Activated T-cell treated with anti-CD3 and anti-CD28 coated beads, Interleukin-2, amount 50 U/mL, for 4 hours (primary cell): ENCODE measurements around the gene PPP1R12C. TPM values are rescaled to one million over a fixed set of nuclear protein-coding genes. Genes with fewer than 3 reads are reported as not detected.

Experiments used
- ATAC-seq, 2 donors: fragments of 200-7000 bp; cut with Tn5 transposase; one replicate each; pipeline ENCODE4 v1.10.0; 2021
- DNase-seq: peaks from one replicate; pipeline ENCODE4 v3.0.0-alpha.2; 2020
- H3K27me3 Mint-ChIP-seq: one replicate; pipeline ENCODE4 v1.8.0; 2021; ENCODE audit warnings: low read depth, mixed read lengths
- H3K36me3 Mint-ChIP-seq: one replicate; pipeline ENCODE4 v1.8.0; 2022; ENCODE audit warnings: mixed read lengths; ENCODE audit not compliant: insufficient read depth
- H3K4me1 Mint-ChIP-seq: one replicate; pipeline ENCODE4 v1.8.0; 2021; ENCODE audit warnings: low read depth, mixed read lengths
- H3K4me3 Mint-ChIP-seq: one replicate; pipeline ENCODE4 v1.8.0; 2021; ENCODE audit warnings: mild to moderate bottlenecking, moderate library complexity, mixed read lengths
- H3K9me3 Mint-ChIP-seq: one replicate; pipeline ENCODE4 v1.8.0; 2021; ENCODE audit warnings: mixed read lengths
- total RNA-seq, 3 donors: library from RNA; stranded (reverse); gene quantifications; one replicate each; pipeline ENCODE4 v1.2.1, GENCODE V29; 2021

Gene PPP1R12C
- total RNA-seq, 3 donors from 2014 or later = 95.6 to 105 (median 104) TPM

GRCh38 chr19:55132453-55133129, 15.2 kb upstream of the PPP1R12C start:
- peaks cover 55% of the 10 kb centered on the region for H3K27me3 Mint-ChIP-seq
- H3K4me1 Mint-ChIP-seq = no peaks in the 10 kb centered on the region
- H3K9me3 Mint-ChIP-seq = no peaks in the 10 kb centered on the region
- no peak for ATAC-seq
- DNase-seq = no peak
- no peak overlapping the region for H3K4me3 Mint-ChIP-seq
- no peaks in the 10 kb centered on the region for H3K36me3 Mint-ChIP-seq

GRCh38 chr19:55131421-55131820, 14.0 kb upstream of the PPP1R12C start:
- Mint-ChIP-seq H3K4me1 (no peaks in the 10 kb centered on the region), H3K27me3 (peaks cover 57% of the 10 kb centered on the region), H3K36me3 (no peaks in the 10 kb centered on the region), H3K4me3 (no peak overlapping the region), H3K9me3 (no peaks in the 10 kb centered on the region)
- no peak for ATAC-seq
- DNase-seq = no peak

- DNase-seq (no peak), ATAC-seq (no peak)
- H3K4me1 Mint-ChIP-seq = peaks cover 29% of the 10 kb centered on the region
- H3K4me3 Mint-ChIP-seq = peak overlapping the region; percentile 96
- peaks cover 14% of the 10 kb centered on the region for H3K27me3 Mint-ChIP-seq
- H3K36me3 Mint-ChIP-seq = no peaks in the 10 kb centered on the region
- no peaks in the 10 kb centered on the region for H3K9me3 Mint-ChIP-seq
Observed at GRCh38 chr19:55119053-55119452, 1.6 kb upstream of the PPP1R12C start.

GRCh38 chr19:55118401-55118991, 1.1 kb upstream of the PPP1R12C start:
- DNase-seq = no peak
- Mint-ChIP-seq H3K36me3 (no peaks in the 10 kb centered on the region), H3K4me1 (peaks cover 29% of the 10 kb centered on the region), H3K4me3 (peak overlapping the region; percentile 96), H3K27me3 (peaks cover 9% of the 10 kb centered on the region), H3K9me3 (no peaks in the 10 kb centered on the region)
- no peak for ATAC-seq

- Mint-ChIP-seq H3K4me3 (peak overlapping the region; percentile 96), H3K9me3 (no peaks in the 10 kb centered on the region), H3K36me3 (no peaks in the 10 kb centered on the region), H3K27me3 (peaks cover 3% of the 10 kb centered on the region), H3K4me1 (peaks cover 29% of the 10 kb centered on the region)
- DNase-seq (peak; percentile 97), ATAC-seq (peak; percentile 96)
Observed at GRCh38 chr19:55117663-55118391, 390 bp upstream of the PPP1R12C start.

- peak; percentile 36 for DNase-seq
- Mint-ChIP-seq H3K36me3 (no peaks in the 10 kb centered on the region), H3K4me1 (peaks cover 29% of the 10 kb centered on the region), H3K27me3 (peaks cover under 1% of the 10 kb centered on the region), H3K4me3 (peak overlapping the region; percentile 96), H3K9me3 (no peaks in the 10 kb centered on the region)
- ATAC-seq = peak; percentile 36 to 44
Observed at GRCh38 chr19:55116232-55116858, 1.1 kb downstream of the PPP1R12C start.

GRCh38 chr19:55115446-55116065, 1.9 kb downstream of the PPP1R12C start:
- H3K27me3 Mint-ChIP-seq = no peaks in the 10 kb centered on the region

GRCh38 chr19:55114566-55115145, 2.8 kb downstream of the PPP1R12C start:
- no peak for DNase-seq
- Mint-ChIP-seq H3K4me3 (peak overlapping the region; percentile 96), H3K9me3 (no peaks in the 10 kb centered on the region), H3K27me3 (no peaks in the 10 kb centered on the region), H3K36me3 (no peaks in the 10 kb centered on the region), H3K4me1 (peaks cover 29% of the 10 kb centered on the region)
- ATAC-seq = no peak

More at GRCh38 chr19:55115446-55116065, 1.9 kb downstream of the PPP1R12C start:
- DNase-seq (no peak), ATAC-seq (no peak)
- peaks cover 29% of the 10 kb centered on the region for H3K4me1 Mint-ChIP-seq
- no peaks in the 10 kb centered on the region for H3K9me3 Mint-ChIP-seq
- H3K36me3 Mint-ChIP-seq = no peaks in the 10 kb centered on the region
- H3K4me3 Mint-ChIP-seq = peak overlapping the region; percentile 96

GRCh38 chr19:55113570-55114039, 3.8 kb downstream of the PPP1R12C start:
- DNase-seq = no peak
- peaks cover 23% of the 10 kb centered on the region for H3K4me1 Mint-ChIP-seq
- no peaks in the 10 kb centered on the region for H3K36me3 Mint-ChIP-seq
- H3K9me3 Mint-ChIP-seq = no peaks in the 10 kb centered on the region
- ATAC-seq = no peak
- no peaks in the 10 kb centered on the region for H3K27me3 Mint-ChIP-seq
- no peak overlapping the region for H3K4me3 Mint-ChIP-seq

- Mint-ChIP-seq H3K4me1 (peaks cover 19% of the 10 kb centered on the region), H3K36me3 (no peaks in the 10 kb centered on the region), H3K27me3 (no peaks in the 10 kb centered on the region), H3K9me3 (no peaks in the 10 kb centered on the region), H3K4me3 (no peak overlapping the region)
- DNase-seq (no peak), ATAC-seq (no peak)
Observed at GRCh38 chr19:55112777-55113569, 4.5 kb downstream of the PPP1R12C start.

- Mint-ChIP-seq H3K36me3 (no peaks in the 10 kb centered on the region), H3K4me3 (no peak overlapping the region), H3K9me3 (no peaks in the 10 kb centered on the region), H3K4me1 (peaks cover 16% of the 10 kb centered on the region), H3K27me3 (no peaks in the 10 kb centered on the region)
- DNase-seq (no peak), ATAC-seq (no peak)
Observed at GRCh38 chr19:55112246-55112776, 5.1 kb downstream of the PPP1R12C start.

GRCh38 chr19:55111238-55111831, 6.1 kb downstream of the PPP1R12C start:
- H3K4me3 Mint-ChIP-seq = no peak overlapping the region
- no peaks in the 10 kb centered on the region for H3K27me3 Mint-ChIP-seq
- H3K36me3 Mint-ChIP-seq = no peaks in the 10 kb centered on the region
- H3K4me1 Mint-ChIP-seq = peaks cover 15% of the 10 kb centered on the region
- ATAC-seq = no peak
- no peak for DNase-seq
- H3K9me3 Mint-ChIP-seq = no peaks in the 10 kb centered on the region
